Measurements from ENCODE around the gene SGCA.

The SGCA gene

DNA sequence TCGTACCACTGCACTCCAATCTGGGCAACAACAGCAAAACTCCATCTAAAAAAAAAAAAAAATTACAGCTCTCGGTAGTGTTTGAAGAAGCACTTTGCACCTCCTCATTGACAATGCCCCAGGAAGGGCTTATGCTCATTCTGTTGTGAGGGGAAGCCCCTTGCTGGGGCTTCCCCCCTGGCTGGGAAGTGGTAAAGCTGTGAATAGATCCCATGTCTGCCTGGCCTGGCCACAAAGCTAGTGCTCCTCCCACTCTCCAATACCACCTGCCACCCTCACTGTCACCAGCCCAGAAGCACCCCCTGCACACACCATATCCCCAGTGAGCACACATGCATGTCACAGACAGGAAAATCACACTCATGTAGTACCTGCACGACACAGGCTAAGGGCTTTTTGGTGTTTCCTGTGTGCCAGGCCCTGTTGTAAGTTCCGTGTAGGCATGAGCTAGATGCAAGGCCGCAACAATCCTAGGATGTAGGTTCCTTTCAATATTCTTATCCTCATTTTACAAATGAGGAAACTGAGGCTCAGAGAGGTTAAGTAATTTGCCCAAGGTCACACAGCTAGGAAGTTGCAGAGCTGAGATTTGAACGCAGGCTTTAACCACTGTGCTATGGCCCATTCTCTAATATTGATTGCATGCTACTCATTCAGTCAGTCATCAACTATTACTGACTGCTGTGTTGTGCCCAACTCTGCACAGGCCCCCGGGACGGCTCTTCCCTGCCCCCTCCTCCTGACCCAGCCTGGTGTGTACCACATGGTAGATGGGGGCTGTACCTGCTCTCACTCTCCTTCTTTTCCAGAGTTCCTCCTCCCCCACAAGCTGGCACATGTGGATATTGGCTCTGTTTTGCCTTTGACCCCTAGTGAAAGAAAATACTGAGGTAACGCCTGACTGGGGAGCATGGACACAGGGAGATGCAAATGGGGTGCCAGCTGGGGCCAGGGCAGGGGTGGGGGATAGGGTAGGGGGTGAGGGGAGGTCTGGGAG is 47.5 kb downstream of the SGCA start:
- Histone ChIP-seq H3K4me1 (ENCODE audit: control insufficient read depth, insufficient read depth, low read length, poor library complexity, severe bottlenecking) (peaks cover 40% of the 10 kb centered on the region), H3K9me3 (ENCODE audit: control insufficient read depth, low read length) (no peaks in the 10 kb centered on the region), H3K4me3 (ENCODE audit: extremely low read depth, insufficient read depth, low read length, poor library complexity, severe bottlenecking) (no peak overlapping the region), H3K27ac (ENCODE audit: low read depth, low read length, severe bottlenecking) (no peak overlapping the region), H3K36me3 (ENCODE audit: control insufficient read depth, insufficient read depth, low read length) (no peaks in the 10 kb centered on the region)
- 74 to 96% methylated on average over 2 to 6 of the region's 9 CpGs for WGBS, 2 experiments (ENCODE audit: insufficient coverage in 2 of 2)

DNA sequence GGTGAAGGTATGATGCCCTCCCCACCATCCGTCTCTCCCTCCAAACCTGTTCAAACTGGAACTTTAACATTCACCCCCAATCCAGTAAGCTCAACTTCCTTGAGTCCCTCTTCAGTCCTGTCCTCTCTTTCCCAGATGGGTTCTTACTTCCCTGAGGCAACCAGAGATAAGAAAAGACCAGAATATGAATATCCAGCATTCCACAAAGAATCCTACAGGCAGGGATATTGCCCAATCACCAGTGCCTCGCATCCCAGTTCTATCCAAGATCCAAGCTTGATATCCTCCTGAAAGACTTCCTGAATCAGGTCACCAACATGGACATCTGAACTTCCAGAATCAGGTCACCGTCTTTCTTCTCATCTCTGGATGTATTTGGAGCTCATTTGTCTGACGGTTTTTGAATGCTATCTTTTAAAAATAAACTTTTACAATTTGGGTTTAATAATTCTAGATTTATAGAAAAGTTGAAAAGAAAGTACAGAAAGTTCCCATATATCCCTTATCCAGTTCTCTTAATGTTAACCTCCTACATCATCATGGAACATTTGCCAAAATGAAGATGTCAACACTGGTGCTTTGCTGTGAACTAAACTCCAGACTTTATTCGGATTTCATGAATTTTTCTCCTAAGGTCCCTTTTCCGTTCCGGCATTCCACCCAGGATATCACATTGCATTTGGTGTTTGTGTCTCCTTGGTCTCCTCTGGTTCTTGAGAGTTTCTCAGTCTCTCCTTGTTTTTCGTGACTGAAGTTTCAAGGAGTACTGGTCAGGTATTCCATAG is 49.4 kb downstream of the SGCA start:
- WGBS, 2 experiments (ENCODE audit: insufficient coverage in 2 of 2), result 70 to 96% methylated on average over 5 to 6 of the region's 8 CpGs
- Histone ChIP-seq H3K27ac (ENCODE audit: low read depth, low read length, severe bottlenecking) (no peak overlapping the region), H3K4me1 (ENCODE audit: control insufficient read depth, insufficient read depth, low read length, poor library complexity, severe bottlenecking) (peaks cover 39% of the 10 kb centered on the region), H3K9me3 (ENCODE audit: control insufficient read depth, low read length) (no peaks in the 10 kb centered on the region), H3K4me3 (ENCODE audit: extremely low read depth, insufficient read depth, low read length, poor library complexity, severe bottlenecking) (no peak overlapping the region), H3K36me3 (ENCODE audit: control insufficient read depth, insufficient read depth, low read length) (no peaks in the 10 kb centered on the region)

- H3K9me3 ChIP-seq (ENCODE audit: control insufficient read depth, low read length), result no peaks in the 10 kb centered on the region
- 45% methylated on average over 2 of the region's 3 CpGs; no CpG with 5 or more reads in 1 of the 2 experiments for WGBS, 2 experiments (ENCODE audit: insufficient coverage in 2 of 2)
Measured at GRCh38 chr17:50217591-50217990, 51.8 kb downstream of the SGCA start.

DNA sequence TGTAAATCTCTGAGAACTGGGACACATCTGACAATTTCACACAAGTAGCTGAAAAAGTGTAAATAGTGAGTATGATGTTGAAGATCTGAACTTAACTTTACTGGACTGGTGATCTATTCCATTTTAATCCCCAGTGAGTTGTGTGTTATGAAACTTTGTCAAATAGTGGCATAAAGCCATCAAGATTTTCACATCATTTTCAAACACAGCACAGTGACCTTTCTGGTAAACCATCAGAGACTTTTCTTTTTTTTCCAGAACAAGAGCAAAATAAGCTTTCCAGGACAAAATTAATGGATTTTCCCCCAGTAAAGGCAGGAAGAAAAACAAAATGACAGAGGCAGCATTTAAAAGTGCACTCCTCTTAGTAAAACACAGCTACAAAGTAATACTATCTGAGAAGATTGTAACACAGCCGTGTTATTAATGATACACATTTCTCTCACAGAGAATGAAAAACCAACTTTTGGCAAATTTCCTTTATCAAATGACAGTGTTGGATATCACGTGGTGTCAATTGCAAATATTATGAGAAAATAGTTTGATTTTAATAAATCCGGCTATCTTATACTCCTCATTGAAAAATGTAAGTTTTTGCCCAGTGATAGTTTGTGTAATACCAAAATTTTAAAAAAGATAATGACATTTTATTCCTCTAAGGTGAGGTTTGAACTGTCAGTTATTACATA is 52.4 kb downstream of the SGCA start:
- Histone ChIP-seq H3K4me3 (ENCODE audit: extremely low read depth, insufficient read depth, low read length, poor library complexity, severe bottlenecking) (no peak overlapping the region), H3K36me3 (ENCODE audit: control insufficient read depth, insufficient read depth, low read length) (no peaks in the 10 kb centered on the region), H3K9me3 (ENCODE audit: control insufficient read depth, low read length) (no peaks in the 10 kb centered on the region), H3K4me1 (ENCODE audit: control insufficient read depth, insufficient read depth, low read length, poor library complexity, severe bottlenecking) (peaks cover 30% of the 10 kb centered on the region), H3K27ac (ENCODE audit: low read depth, low read length, severe bottlenecking) (peak overlapping the region; percentile 48)
- 86% methylated on average over 1 of the region's 3 CpGs; no CpG with 5 or more reads in 1 of the 2 experiments for WGBS, 2 experiments (ENCODE audit: insufficient coverage in 2 of 2)

More at GRCh38 chr17:50217591-50217990, 51.8 kb downstream of the SGCA start:
- Histone ChIP-seq H3K4me1 (ENCODE audit: control insufficient read depth, insufficient read depth, low read length, poor library complexity, severe bottlenecking) (peaks cover 32% of the 10 kb centered on the region), H3K4me3 (ENCODE audit: extremely low read depth, insufficient read depth, low read length, poor library complexity, severe bottlenecking) (no peak overlapping the region), H3K36me3 (ENCODE audit: control insufficient read depth, insufficient read depth, low read length) (no peaks in the 10 kb centered on the region), H3K27ac (ENCODE audit: low read depth, low read length, severe bottlenecking) (no peak overlapping the region)

GRCh38 chr17:50218771-50219315 is 53.0 kb downstream of the SGCA start:
- 83% methylated on average over 1 of the region's 1 CpG; no CpG with 5 or more reads in 1 of the 2 experiments for WGBS, 2 experiments (ENCODE audit: insufficient coverage in 2 of 2)
- peaks cover 30% of the 10 kb centered on the region for H3K4me1 ChIP-seq (ENCODE audit: control insufficient read depth, insufficient read depth, low read length, poor library complexity, severe bottlenecking)
- no peaks in the 10 kb centered on the region for H3K36me3 ChIP-seq (ENCODE audit: control insufficient read depth, insufficient read depth, low read length)
- no peak overlapping the region for H3K4me3 ChIP-seq (ENCODE audit: extremely low read depth, insufficient read depth, low read length, poor library complexity, severe bottlenecking)
- H3K9me3 ChIP-seq (ENCODE audit: control insufficient read depth, low read length), result no peaks in the 10 kb centered on the region
- H3K27ac ChIP-seq (ENCODE audit: low read depth, low read length, severe bottlenecking), result peak overlapping the region; percentile 48

- Histone ChIP-seq H3K9me3 (ENCODE audit: control insufficient read depth, low read length) (no peaks in the 10 kb centered on the region), H3K4me1 (ENCODE audit: control insufficient read depth, insufficient read depth, low read length, poor library complexity, severe bottlenecking) (peaks cover 30% of the 10 kb centered on the region), H3K4me3 (ENCODE audit: extremely low read depth, insufficient read depth, low read length, poor library complexity, severe bottlenecking) (no peak overlapping the region), H3K36me3 (ENCODE audit: control insufficient read depth, insufficient read depth, low read length) (no peaks in the 10 kb centered on the region), H3K27ac (ENCODE audit: low read depth, low read length, severe bottlenecking) (peak overlapping the region; percentile 48)
- WGBS, 2 experiments (ENCODE audit: insufficient coverage in 2 of 2), result 60% methylated on average over 2 of the region's 5 CpGs; no CpG with 5 or more reads in 1 of the 2 experiments
Measured at GRCh38 chr17:50219342-50219741, 53.5 kb downstream of the SGCA start.

DNA sequence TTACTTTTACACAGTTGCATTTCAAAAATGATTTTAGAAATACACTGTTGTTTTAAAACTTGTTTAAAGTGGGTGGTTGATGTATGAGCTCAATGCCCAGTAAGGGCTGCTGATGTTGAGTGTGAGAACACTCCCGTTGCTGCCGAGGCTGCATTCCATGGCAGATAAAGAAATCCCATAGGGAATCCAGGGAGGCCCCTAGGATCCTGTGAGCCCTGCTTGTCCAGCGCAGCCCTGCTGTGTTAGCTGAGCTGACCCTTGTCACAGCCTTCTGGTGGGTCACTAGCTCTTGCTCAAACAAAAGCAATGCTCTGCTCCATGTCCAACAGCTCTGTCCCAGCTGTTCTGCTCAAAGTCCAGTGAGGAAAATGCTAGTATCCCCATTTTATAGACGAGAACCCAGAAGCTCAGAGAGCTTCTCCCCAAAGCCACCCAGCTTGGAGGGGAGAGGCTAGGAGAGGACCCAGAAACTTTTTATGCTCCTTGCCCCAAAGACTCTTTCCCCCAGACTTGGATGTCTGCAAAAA is 54.2 kb downstream of the SGCA start:
- Histone ChIP-seq H3K36me3 (ENCODE audit: control insufficient read depth, insufficient read depth, low read length) (no peaks in the 10 kb centered on the region), H3K9me3 (ENCODE audit: control insufficient read depth, low read length) (no peaks in the 10 kb centered on the region), H3K27ac (ENCODE audit: low read depth, low read length, severe bottlenecking) (peak overlapping the region; percentile 48), H3K4me3 (ENCODE audit: extremely low read depth, insufficient read depth, low read length, poor library complexity, severe bottlenecking) (no peak overlapping the region), H3K4me1 (ENCODE audit: control insufficient read depth, insufficient read depth, low read length, poor library complexity, severe bottlenecking) (peaks cover 30% of the 10 kb centered on the region)
- 29 to 53% methylated on average over 3 to 4 of the region's 4 CpGs for WGBS, 2 experiments (ENCODE audit: insufficient coverage in 2 of 2)

GRCh38 chr17:50220811-50221210 is 55.0 kb downstream of the SGCA start:
- no peak overlapping the region for H3K4me3 ChIP-seq (ENCODE audit: extremely low read depth, insufficient read depth, low read length, poor library complexity, severe bottlenecking)
- 83 to 84% methylated on average over 15 of the region's 15 CpGs for WGBS, 2 experiments (ENCODE audit: insufficient coverage in 2 of 2)

GRCh38 chr17:50221266-50221863 is 55.6 kb downstream of the SGCA start:
- 89 to 92% methylated on average over 5 to 7 of the region's 9 CpGs for WGBS, 2 experiments (ENCODE audit: insufficient coverage in 2 of 2)
- H3K9me3 ChIP-seq (ENCODE audit: control insufficient read depth, low read length), result peaks cover 5% of the 10 kb centered on the region

More at GRCh38 chr17:50220811-50221210, 55.0 kb downstream of the SGCA start:
- peaks cover 30% of the 10 kb centered on the region for H3K4me1 ChIP-seq (ENCODE audit: control insufficient read depth, insufficient read depth, low read length, poor library complexity, severe bottlenecking)
- peaks cover 3% of the 10 kb centered on the region for H3K9me3 ChIP-seq (ENCODE audit: control insufficient read depth, low read length)
- H3K27ac ChIP-seq (ENCODE audit: low read depth, low read length, severe bottlenecking), result no peak overlapping the region
- H3K36me3 ChIP-seq (ENCODE audit: control insufficient read depth, insufficient read depth, low read length), result no peaks in the 10 kb centered on the region

More at GRCh38 chr17:50221266-50221863, 55.6 kb downstream of the SGCA start:
- Histone ChIP-seq H3K4me3 (ENCODE audit: extremely low read depth, insufficient read depth, low read length, poor library complexity, severe bottlenecking) (no peak overlapping the region), H3K36me3 (ENCODE audit: control insufficient read depth, insufficient read depth, low read length) (no peaks in the 10 kb centered on the region), H3K27ac (ENCODE audit: low read depth, low read length, severe bottlenecking) (no peak overlapping the region), H3K4me1 (ENCODE audit: control insufficient read depth, insufficient read depth, low read length, poor library complexity, severe bottlenecking) (peaks cover 30% of the 10 kb centered on the region)
